GM19238 (cell line): ENCODE data around the gene ZDHHC16.

Experiments used
- DNase-seq: peaks from one replicate; pipeline ENCODE4 v3.0.0; 2011; ENCODE audit warnings: low spot score; ENCODE audit not compliant: insufficient read length

Gene ZDHHC16

GRCh38 chr10:97506199-97506991 is 60.4 kb downstream of the ZDHHC16 start:
- DNase-seq, result no peak
